ENCODE results near the gene VAC14.

Gene VAC14

GRCh38 chr16:70760221-70760620 lies 40.7 kb downstream of the VAC14 start:
- no peak for DNase-seq (ENCODE audit: low read depth)

- no peak for DNase-seq (ENCODE audit: low read depth)
These were observed 41.3 kb downstream of the VAC14 start for GRCh38 chr16:70759666-70760065.

- no peak for DNase-seq (ENCODE audit: low read depth)
These were observed 42.2 kb downstream of the VAC14 start for GRCh38 chr16:70758786-70759185.

GRCh38 chr16:70757183-70757582 lies 43.8 kb downstream of the VAC14 start:
- DNase-seq (ENCODE audit: low read depth): no peak

GRCh38 chr16:70756071-70756470 lies 44.9 kb downstream of the VAC14 start:
- DNase-seq (ENCODE audit: low read depth): no peak

GRCh38 chr16:70754851-70755600 lies 45.9 kb downstream of the VAC14 start:
- no peak for DNase-seq (ENCODE audit: low read depth)

- no peak for DNase-seq (ENCODE audit: low read depth)
These were observed 46.6 kb downstream of the VAC14 start for GRCh38 chr16:70754371-70754770.

GRCh38 chr16:70753694-70754325 lies 47.1 kb downstream of the VAC14 start:
- no peak for DNase-seq (ENCODE audit: low read depth)

GRCh38 chr16:70753228-70753627 lies 47.7 kb downstream of the VAC14 start:
- no peak for DNase-seq (ENCODE audit: low read depth)

GRCh38 chr16:70752426-70752825 lies 48.5 kb downstream of the VAC14 start:
- DNase-seq (ENCODE audit: low read depth): no peak

- DNase-seq (ENCODE audit: low read depth): no peak
These were observed 49.4 kb downstream of the VAC14 start for GRCh38 chr16:70751593-70751992.

- no peak for DNase-seq (ENCODE audit: low read depth)
These were observed 50.0 kb downstream of the VAC14 start for GRCh38 chr16:70750893-70751467.

GRCh38 chr16:70749681-70750601 lies 51.0 kb downstream of the VAC14 start:
- DNase-seq (ENCODE audit: low read depth): no peak

- no peak for DNase-seq (ENCODE audit: low read depth)
These were observed 51.8 kb downstream of the VAC14 start for GRCh38 chr16:70749006-70749678.

- DNase-seq (ENCODE audit: low read depth): no peak
These were observed 53.0 kb downstream of the VAC14 start for GRCh38 chr16:70747703-70748631.

- no peak for DNase-seq (ENCODE audit: low read depth)
These were observed 54.1 kb downstream of the VAC14 start for GRCh38 chr16:70746708-70747424.

GRCh38 chr16:70746040-70746707 lies 54.8 kb downstream of the VAC14 start:
- no peak for DNase-seq (ENCODE audit: low read depth)

GRCh38 chr16:70745536-70746025 lies 55.4 kb downstream of the VAC14 start:
- DNase-seq (ENCODE audit: low read depth): no peak

GRCh38 chr16:70744366-70744765 lies 56.6 kb downstream of the VAC14 start:
- no peak for DNase-seq (ENCODE audit: low read depth)
